GM10248 (cell line): ENCODE data around the gene TNFRSF4.

ENCODE experiments used
- CTCF ChIA-PET: fragments of 300-600 bp; sonication (Branson Sonifier 250); formaldehyde crosslinking; extraction: SDS; loops from one replicate; lab custom pipeline; 2021; ENCODE audit warnings: antibody characterized with exemption; lab: Yijun Ruan, JAX
- POLR2A ChIA-PET: fragments of 350-650 bp; sonication (Branson Sonifier 250); formaldehyde crosslinking; extraction: SDS; loops from one replicate; lab custom pipeline; 2020; ENCODE audit warnings: antibody characterized with exemption; lab: Yijun Ruan, JAX
- DNase-seq: peaks from one replicate; pipeline ENCODE4 v3.0.0; 2012; ENCODE audit errors: extremely low spot score
- TF ChIP-seq, protein P1 (sequence below): IDR thresholded peaks from 2 replicates; pipeline ENCODE4 v1.5.1; 2012; ENCODE audit warnings: mild to moderate bottlenecking, low read depth; ENCODE audit errors: extremely low read depth, missing control alignments, control extremely low read depth

TNFRSF4 gene

DNA sequence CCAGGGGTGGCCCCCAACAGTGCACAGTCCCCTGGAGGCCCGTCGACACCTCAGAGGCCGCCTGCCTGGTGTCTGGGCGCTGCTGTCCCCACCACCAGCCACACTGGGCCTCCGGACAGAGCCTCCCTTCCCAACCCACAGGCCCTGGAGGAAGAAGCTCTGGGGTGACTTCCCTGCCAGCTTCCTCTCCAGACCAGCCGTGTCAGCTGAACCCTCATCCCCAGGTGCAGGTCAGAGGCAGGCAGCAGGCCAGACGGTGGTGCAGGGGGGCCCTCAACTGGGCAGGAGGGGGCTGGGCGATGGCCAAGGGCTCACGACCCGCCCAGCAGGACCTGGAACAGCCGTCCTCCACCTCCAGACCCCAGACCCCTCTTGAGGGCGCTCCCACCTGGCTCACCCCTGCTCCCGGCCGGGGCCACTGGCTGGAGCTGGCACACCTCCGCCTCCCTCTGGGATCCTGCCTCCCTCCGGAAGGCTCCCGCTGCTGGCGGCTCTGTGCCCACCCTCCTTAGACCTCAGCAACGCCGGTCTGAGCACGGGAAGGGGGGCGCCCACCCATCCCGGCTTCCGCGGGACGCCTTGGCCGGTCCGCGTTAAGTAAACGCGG lies 8.1 kb downstream of the TNFRSF4 start:
- DNase-seq: no peak
- POLR2A ChIA-PET: no interaction called here
- CTCF ChIA-PET: interaction anchor here (0.7 to 1.6 kb wide), 4 partner anchors 18 to 142 kb away, joined by 3 to 4 read pairs (median 3); no protein-coding TSS in a partner anchor
- TF ChIP-seq, protein P1, sequence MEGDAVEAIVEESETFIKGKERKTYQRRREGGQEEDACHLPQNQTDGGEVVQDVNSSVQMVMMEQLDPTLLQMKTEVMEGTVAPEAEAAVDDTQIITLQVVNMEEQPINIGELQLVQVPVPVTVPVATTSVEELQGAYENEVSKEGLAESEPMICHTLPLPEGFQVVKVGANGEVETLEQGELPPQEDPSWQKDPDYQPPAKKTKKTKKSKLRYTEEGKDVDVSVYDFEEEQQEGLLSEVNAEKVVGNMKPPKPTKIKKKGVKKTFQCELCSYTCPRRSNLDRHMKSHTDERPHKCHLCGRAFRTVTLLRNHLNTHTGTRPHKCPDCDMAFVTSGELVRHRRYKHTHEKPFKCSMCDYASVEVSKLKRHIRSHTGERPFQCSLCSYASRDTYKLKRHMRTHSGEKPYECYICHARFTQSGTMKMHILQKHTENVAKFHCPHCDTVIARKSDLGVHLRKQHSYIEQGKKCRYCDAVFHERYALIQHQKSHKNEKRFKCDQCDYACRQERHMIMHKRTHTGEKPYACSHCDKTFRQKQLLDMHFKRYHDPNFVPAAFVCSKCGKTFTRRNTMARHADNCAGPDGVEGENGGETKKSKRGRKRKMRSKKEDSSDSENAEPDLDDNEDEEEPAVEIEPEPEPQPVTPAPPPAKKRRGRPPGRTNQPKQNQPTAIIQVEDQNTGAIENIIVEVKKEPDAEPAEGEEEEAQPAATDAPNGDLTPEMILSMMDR: no peak

GRCh38 chr1:1204998-1205768 lies 8.8 kb downstream of the TNFRSF4 start:
- ChIA-PET CTCF (interaction anchor here (0.7 to 2.6 kb wide), 6 partner anchors 14 to 141 kb away, joined by 3 to 13 read pairs (median 3); no protein-coding TSS in a partner anchor), POLR2A (no interaction called here)
- TF ChIP-seq, protein P1: no peak
- no peak for DNase-seq

DNA sequence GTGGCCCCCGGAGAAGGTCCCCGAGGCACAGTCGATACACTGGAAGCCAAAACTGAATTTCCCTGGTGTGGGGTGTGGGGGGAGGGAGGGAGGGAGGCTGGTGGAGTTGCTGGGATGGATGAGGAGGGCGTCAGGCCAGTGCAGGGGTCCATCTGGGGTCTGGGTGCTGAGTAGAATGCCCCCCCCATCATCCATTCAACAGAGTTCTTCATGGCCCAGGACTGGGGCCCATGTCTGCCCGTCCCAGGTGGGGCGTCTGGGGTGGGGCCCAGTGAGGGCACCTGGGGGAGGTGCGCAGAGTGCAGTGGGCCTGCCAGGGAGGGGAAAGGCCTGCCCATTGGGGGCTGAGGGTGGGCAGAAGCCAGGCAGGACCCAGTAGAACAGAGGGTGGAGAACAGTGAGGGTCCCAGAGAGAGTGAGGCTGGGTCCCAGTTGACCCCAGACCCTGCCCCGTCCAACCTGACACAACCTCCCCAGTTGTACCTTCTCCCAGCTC lies 9.5 kb downstream of the TNFRSF4 start:
- TF ChIP-seq, protein P1: no peak
- ChIA-PET CTCF (interaction anchor here (1.3 to 2.6 kb wide), 2 partner anchors 83 to 140 kb away, joined by 3 to 13 read pairs; no protein-coding TSS in a partner anchor), POLR2A (no interaction called here)
- no peak for DNase-seq

DNA sequence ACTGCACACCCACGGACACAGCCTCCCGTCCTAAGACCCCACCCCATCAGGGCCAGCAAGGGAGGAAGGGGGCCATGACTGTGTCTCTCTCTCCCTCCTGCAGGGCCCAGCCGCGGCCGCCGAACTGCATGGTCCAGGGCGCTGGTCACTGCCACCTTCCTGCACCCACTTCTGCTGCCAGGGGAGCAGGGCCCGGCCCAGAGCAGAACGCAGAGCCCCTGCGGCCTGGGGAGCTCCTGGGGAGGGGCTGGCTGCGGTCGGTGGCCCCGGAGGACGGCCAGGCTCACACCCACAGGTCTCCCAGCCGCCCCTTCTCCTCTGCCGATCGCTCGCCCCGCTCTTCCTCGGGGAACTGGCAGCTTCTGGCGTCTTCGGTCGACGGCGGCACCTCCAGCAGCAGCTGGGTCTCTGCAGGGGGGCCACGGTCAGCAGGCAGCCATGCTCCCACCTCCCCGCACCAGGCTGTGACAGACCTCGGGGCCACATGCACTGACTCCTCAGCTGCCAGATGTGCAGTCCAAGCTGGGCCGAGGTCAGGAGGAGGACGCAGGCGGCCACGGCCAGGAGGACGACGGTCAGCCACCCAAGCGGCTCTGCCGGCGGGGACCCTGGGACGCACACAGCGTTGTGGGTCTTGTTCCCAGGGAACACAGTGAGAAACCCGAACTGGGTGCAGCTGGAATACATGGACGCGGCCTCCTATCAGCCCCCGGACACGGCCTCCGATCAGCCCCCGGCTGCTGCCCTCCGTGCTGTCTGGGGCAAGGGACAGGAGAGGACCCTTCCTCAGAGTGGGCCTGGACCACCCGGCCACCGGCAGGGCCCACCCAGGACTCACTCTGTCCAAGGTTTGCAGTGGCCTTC lies 10.2 kb downstream of the TNFRSF4 start:
- no peak for DNase-seq
- CTCF ChIA-PET: interaction anchor here (2.6 kb wide), 1 partner anchor 82 kb away, joined by 13 read pairs; no protein-coding TSS in a partner anchor
- TF ChIP-seq, protein P1: no peak
- POLR2A ChIA-PET: no interaction called here

DNA sequence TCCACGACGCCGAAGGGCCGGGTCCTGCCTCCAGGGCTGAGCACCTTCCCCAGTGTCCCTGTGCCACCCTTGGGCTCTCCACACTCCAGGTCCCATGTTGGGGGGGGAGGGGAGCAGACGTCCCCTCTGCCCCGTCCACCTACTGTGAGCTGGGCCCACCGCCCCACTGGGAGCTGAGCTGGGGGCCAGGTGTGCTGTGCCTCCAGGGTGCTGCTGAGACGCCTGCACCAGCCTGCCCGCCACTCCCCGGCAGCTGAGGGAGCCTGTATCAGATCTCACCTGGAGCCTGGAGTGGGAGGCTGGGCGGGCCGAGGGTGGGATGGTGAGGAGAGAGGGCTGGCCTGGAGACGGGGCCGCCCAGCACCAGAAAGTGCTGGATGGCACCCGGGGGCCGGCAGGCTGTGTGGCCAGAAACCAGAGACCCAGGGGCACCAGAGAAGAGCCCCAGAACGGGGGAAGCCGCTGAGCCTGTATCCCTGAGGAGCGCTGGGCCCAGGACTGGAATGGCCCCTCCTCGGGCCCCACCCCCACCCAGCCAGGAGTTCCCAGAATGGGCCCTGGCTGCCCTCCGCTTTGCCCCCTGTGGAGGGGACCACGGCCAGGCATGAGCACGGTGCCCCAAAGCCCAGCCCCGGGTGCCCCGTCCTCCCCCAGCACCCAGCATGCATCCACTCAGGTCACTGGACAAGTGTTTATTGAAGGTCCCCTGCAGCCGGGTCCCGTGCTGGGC lies 11.0 kb downstream of the TNFRSF4 start:
- POLR2A ChIA-PET: no interaction called here
- CTCF ChIA-PET: interaction anchor here (2.6 kb wide), 1 partner anchor 81 kb away, joined by 13 read pairs; no protein-coding TSS in a partner anchor
- TF ChIP-seq, protein P1: no peak
- no peak for DNase-seq
